ENCODE results near the gene ARSG.
"Not testable (repeated sequence)": the region's sequence is repeated elsewhere in the genome, so short reads cannot be mapped to it uniquely, and the experiment has no call there.

- not testable (repeated sequence) for TF ChIP-seq CTCF (IDR thresholded peaks at IDR 0.05; ENCODE audit: low read length); EZH2 (IDR thresholded peaks at IDR 0.05; ENCODE audit: borderline replicate concordance, low read length)
Measured at GRCh38 chr17:68407656-68408055, 116.4 kb downstream of the ARSG start.

Measured in OCI-LY1 (cell line).